ENCODE data around the gene PISD.

DNA sequence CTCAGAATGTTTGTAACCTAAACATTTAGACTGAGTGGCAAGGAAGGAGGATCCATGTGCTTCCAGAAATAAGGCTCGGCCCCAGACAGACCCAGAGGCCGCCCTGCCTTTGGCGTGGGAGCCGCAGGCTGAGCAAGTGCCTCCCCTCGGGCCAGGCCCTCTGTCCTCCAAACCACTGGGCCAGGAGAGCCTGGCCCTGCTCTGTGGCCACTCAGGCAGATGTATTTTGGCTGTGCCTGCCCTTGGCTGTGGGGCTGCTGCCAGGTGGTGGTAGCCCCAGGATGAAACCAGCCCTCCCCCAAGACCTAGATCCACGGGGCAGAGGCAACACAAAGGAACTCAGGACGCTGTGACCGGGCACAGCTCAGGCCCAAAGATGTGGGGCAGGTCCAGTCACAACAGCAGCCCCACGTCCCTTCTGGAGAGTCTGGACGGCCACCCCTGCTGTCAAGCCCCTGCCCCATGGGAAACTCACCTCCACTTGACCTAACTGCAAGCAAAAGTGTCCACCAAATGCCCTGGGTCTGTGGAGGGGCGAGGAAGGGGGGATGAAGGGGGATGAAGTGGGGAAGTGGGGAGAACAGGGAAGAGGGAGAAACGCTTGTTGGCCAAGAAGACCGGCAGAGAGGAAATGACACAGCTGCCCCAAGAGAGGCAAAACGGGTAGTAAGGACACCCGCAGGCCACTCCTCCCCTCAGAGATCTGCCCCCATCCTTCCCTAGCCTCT lies 24.0 kb downstream of the PISD start:
- TF ChIP-seq CTCF (IDR thresholded peaks at IDR 0.05; ENCODE audit: low read depth, low read length), result no peak
- TF ChIP-seq EZH2phosphoT487 (IDR thresholded peaks at IDR 0.05; ENCODE audit: low read depth), result no peak
